ENCODE data around the gene ARRB2. TPM values are rescaled to one million over a fixed set of nuclear protein-coding genes. Genes with fewer than 3 reads are reported as not detected.

ARRB2 gene
- polyA plus RNA-seq, 1 donor from 2014 or later: 28.3 TPM

DNA sequence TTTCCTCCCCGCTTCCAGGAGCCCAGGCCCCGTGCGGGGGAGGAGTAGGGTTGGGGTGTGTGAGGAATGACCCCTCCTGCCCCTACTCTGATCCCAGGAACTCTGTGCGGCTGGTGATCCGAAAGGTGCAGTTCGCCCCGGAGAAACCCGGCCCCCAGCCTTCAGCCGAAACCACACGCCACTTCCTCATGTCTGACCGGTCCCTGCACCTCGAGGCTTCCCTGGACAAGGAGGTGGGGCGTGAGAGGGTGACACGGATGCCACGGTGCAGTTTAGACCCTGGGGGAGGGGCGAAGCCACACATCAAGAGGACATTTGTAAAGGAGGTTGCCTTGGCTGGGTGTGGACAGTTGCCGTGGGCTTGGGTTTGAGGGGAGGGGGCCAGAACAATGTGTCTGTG lies 7.4 kb downstream of the ARRB2 start:
- no peak for TF ChIP-seq EP300 (conservative IDR thresholded peaks at IDR 0.05; ENCODE audit: poor library complexity, severe bottlenecking)
- H3K4me3 ChIP-seq (ENCODE audit: low read length): no peak overlapping the region
- H3K4me2 ChIP-seq (ENCODE audit: low read length): no peak overlapping the region
- no peaks in the 10 kb centered on the region for H3K9me2 ChIP-seq (ENCODE audit: insufficient read depth, low read length)
- no peak overlapping the region for H3K27ac ChIP-seq (ENCODE audit: low read length)
- no peak overlapping the region for H2AFZ ChIP-seq (ENCODE audit: low read depth, low read length)
- H3K36me3 ChIP-seq (ENCODE audit: insufficient read depth, low read length): no peaks in the 10 kb centered on the region
- no peaks in the 10 kb centered on the region for H4K20me1 ChIP-seq (ENCODE audit: insufficient read depth)
- H3K79me2 ChIP-seq (replicated peaks; ENCODE audit: insufficient read depth, low read length): no peaks in the 10 kb centered on the region
- no peak overlapping the region for H3K9ac ChIP-seq (ENCODE audit: low read length)
- H3K9me3 ChIP-seq (ENCODE audit: low read length): no peaks in the 10 kb centered on the region
- no peaks in the 10 kb centered on the region for H3F3A ChIP-seq (ENCODE audit: insufficient read depth, low read length, poor library complexity, severe bottlenecking)
- H3K27me3 ChIP-seq (ENCODE audit: insufficient read depth, low read depth, low read length): no peaks in the 10 kb centered on the region

DNA sequence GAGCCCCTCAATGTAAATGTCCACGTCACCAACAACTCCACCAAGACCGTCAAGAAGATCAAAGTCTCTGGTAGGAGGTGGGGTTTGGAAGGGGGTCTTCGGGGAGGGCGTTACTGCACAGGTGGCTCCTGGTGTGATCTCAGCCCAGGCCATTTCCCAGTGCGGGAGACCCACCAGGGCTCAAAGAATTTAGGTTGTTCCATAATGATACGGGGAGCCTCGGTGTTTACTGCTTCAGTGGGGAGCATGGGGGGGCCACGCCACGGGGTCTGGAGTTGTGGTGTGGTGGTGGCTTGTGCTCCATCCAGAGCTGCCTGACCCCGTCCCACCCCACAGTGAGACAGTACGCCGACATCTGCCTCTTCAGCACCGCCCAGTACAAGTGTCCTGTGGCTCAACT lies 7.8 kb downstream of the ARRB2 start:
- Histone ChIP-seq H3K79me2 (replicated peaks; ENCODE audit: insufficient read depth, low read length) (no peaks in the 10 kb centered on the region), H3F3A (ENCODE audit: insufficient read depth, low read length, poor library complexity, severe bottlenecking) (no peaks in the 10 kb centered on the region), H3K4me3 (ENCODE audit: low read length) (no peak overlapping the region), H3K27ac (ENCODE audit: low read length) (no peak overlapping the region), H3K9me3 (ENCODE audit: low read length) (no peaks in the 10 kb centered on the region), H2AFZ (ENCODE audit: low read depth, low read length) (no peak overlapping the region), H3K9ac (ENCODE audit: low read length) (no peak overlapping the region), H4K20me1 (ENCODE audit: insufficient read depth) (no peaks in the 10 kb centered on the region), H3K4me2 (ENCODE audit: low read length) (no peak overlapping the region), H3K36me3 (ENCODE audit: insufficient read depth, low read length) (no peaks in the 10 kb centered on the region), H3K9me2 (ENCODE audit: insufficient read depth, low read length) (no peaks in the 10 kb centered on the region), H3K27me3 (ENCODE audit: insufficient read depth, low read depth, low read length) (no peaks in the 10 kb centered on the region)
- no peak for TF ChIP-seq EP300 (conservative IDR thresholded peaks at IDR 0.05; ENCODE audit: poor library complexity, severe bottlenecking)
- no peak for TF ChIP-seq MXI1 (conservative IDR thresholded peaks at IDR 0.05; ENCODE audit: poor library complexity, severe bottlenecking)
- no peak for TF ChIP-seq EZH2 (IDR thresholded peaks at IDR 0.05; ENCODE audit: borderline replicate concordance, insufficient read depth, low read length, poor library complexity, severe bottlenecking)
- TF ChIP-seq SMC3 (conservative IDR thresholded peaks at IDR 0.05; ENCODE audit: poor library complexity): no peak
- TF ChIP-seq TAF1 (IDR thresholded peaks at IDR 0.05; ENCODE audit: low read depth): no peak
- TF ChIP-seq, protein P1, sequence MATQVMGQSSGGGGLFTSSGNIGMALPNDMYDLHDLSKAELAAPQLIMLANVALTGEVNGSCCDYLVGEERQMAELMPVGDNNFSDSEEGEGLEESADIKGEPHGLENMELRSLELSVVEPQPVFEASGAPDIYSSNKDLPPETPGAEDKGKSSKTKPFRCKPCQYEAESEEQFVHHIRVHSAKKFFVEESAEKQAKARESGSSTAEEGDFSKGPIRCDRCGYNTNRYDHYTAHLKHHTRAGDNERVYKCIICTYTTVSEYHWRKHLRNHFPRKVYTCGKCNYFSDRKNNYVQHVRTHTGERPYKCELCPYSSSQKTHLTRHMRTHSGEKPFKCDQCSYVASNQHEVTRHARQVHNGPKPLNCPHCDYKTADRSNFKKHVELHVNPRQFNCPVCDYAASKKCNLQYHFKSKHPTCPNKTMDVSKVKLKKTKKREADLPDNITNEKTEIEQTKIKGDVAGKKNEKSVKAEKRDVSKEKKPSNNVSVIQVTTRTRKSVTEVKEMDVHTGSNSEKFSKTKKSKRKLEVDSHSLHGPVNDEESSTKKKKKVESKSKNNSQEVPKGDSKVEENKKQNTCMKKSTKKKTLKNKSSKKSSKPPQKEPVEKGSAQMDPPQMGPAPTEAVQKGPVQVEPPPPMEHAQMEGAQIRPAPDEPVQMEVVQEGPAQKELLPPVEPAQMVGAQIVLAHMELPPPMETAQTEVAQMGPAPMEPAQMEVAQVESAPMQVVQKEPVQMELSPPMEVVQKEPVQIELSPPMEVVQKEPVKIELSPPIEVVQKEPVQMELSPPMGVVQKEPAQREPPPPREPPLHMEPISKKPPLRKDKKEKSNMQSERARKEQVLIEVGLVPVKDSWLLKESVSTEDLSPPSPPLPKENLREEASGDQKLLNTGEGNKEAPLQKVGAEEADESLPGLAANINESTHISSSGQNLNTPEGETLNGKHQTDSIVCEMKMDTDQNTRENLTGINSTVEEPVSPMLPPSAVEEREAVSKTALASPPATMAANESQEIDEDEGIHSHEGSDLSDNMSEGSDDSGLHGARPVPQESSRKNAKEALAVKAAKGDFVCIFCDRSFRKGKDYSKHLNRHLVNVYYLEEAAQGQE (IDR thresholded peaks at IDR 0.05; ENCODE audit: borderline replicate concordance): no peak
- no peak for TF ChIP-seq RAD21 (conservative IDR thresholded peaks at IDR 0.05)
- no peak for TF ChIP-seq POLR2AphosphoS5 (IDR thresholded peaks at IDR 0.05)
- TF ChIP-seq, protein P2, sequence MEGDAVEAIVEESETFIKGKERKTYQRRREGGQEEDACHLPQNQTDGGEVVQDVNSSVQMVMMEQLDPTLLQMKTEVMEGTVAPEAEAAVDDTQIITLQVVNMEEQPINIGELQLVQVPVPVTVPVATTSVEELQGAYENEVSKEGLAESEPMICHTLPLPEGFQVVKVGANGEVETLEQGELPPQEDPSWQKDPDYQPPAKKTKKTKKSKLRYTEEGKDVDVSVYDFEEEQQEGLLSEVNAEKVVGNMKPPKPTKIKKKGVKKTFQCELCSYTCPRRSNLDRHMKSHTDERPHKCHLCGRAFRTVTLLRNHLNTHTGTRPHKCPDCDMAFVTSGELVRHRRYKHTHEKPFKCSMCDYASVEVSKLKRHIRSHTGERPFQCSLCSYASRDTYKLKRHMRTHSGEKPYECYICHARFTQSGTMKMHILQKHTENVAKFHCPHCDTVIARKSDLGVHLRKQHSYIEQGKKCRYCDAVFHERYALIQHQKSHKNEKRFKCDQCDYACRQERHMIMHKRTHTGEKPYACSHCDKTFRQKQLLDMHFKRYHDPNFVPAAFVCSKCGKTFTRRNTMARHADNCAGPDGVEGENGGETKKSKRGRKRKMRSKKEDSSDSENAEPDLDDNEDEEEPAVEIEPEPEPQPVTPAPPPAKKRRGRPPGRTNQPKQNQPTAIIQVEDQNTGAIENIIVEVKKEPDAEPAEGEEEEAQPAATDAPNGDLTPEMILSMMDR (IDR thresholded peaks at IDR 0.05; ENCODE audit: poor library complexity, severe bottlenecking): no peak

DNA sequence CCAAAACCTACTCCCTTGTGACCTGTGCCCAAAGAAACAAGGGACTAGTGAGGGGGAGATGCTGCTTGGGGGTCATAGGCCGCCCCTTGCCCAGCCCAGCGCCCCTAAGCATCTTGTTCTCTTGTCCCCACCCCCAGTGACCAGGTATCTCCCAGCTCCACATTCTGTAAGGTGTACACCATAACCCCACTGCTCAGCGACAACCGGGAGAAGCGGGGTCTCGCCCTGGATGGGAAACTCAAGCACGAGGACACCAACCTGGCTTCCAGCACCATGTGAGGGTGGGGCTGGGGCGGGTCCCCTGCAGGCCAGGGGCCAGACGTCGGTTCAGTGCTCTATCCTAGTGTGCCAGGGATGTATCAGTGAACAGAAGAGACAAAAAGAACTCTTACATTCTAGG lies 8.7 kb downstream of the ARRB2 start:
- no peak overlapping the region for H3K4me2 ChIP-seq (ENCODE audit: low read length)
- H4K20me1 ChIP-seq (ENCODE audit: insufficient read depth): no peaks in the 10 kb centered on the region
- H2AFZ ChIP-seq (ENCODE audit: low read depth, low read length): no peak overlapping the region
- H3K27ac ChIP-seq (ENCODE audit: low read length): no peak overlapping the region
- H3F3A ChIP-seq (ENCODE audit: insufficient read depth, low read length, poor library complexity, severe bottlenecking): no peaks in the 10 kb centered on the region
- no peak overlapping the region for H3K9ac ChIP-seq (ENCODE audit: low read length)
- no peaks in the 10 kb centered on the region for H3K9me3 ChIP-seq (ENCODE audit: low read length)
- no peaks in the 10 kb centered on the region for H3K27me3 ChIP-seq (ENCODE audit: insufficient read depth, low read depth, low read length)
- TF ChIP-seq TAF1 (IDR thresholded peaks at IDR 0.05; ENCODE audit: low read depth): no peak
- TF ChIP-seq EP300 (conservative IDR thresholded peaks at IDR 0.05; ENCODE audit: poor library complexity, severe bottlenecking): no peak
- no peak for TF ChIP-seq MXI1 (conservative IDR thresholded peaks at IDR 0.05; ENCODE audit: poor library complexity, severe bottlenecking)
- no peak for TF ChIP-seq EZH2 (IDR thresholded peaks at IDR 0.05; ENCODE audit: borderline replicate concordance, insufficient read depth, low read length, poor library complexity, severe bottlenecking)
- TF ChIP-seq, protein P2 (IDR thresholded peaks at IDR 0.05; ENCODE audit: poor library complexity, severe bottlenecking): no peak
- TF ChIP-seq, protein P1 (IDR thresholded peaks at IDR 0.05; ENCODE audit: borderline replicate concordance): no peak
- no peak for TF ChIP-seq RAD21 (conservative IDR thresholded peaks at IDR 0.05)
- no peak for TF ChIP-seq SMC3 (conservative IDR thresholded peaks at IDR 0.05; ENCODE audit: poor library complexity)
- TF ChIP-seq POLR2AphosphoS5 (IDR thresholded peaks at IDR 0.05): no peak
- no peaks in the 10 kb centered on the region for H3K9me2 ChIP-seq (ENCODE audit: insufficient read depth, low read length)
- H3K4me3 ChIP-seq (ENCODE audit: low read length): no peak overlapping the region
- no peaks in the 10 kb centered on the region for H3K79me2 ChIP-seq (replicated peaks; ENCODE audit: insufficient read depth, low read length)
- no peaks in the 10 kb centered on the region for H3K36me3 ChIP-seq (ENCODE audit: insufficient read depth, low read length)

Data from neural cell (in vitro differentiated cells).